WTC11 (cell line): ENCODE results near the gene SPSB4. TPM values are rescaled to one million over a fixed set of nuclear protein-coding genes. Genes with fewer than 3 reads are reported as not detected.
A peak's percentile ranks its signal among the peaks of the same experiment; 100 is the strongest.

Experiments
- ATAC-seq: fragments of 200-7000 bp; cut with Tn5 transposase; 2 replicates; pipeline ENCODE4 v1.10.0; 2021; ENCODE audit warnings: mild to moderate bottlenecking, moderate library complexity
- CTCF ChIA-PET: fragments of 300-600 bp; sonication (Branson Sonifier 250); formaldehyde crosslinking; loops from one replicate; lab custom pipeline; 2021; ENCODE audit warnings: antibody characterized with exemption; lab: Charles Lee
- POLR2A ChIA-PET: fragments of 350-600 bp; sonication (Branson Sonifier 250); formaldehyde crosslinking; loops from one replicate; lab custom pipeline; 2021; ENCODE audit warnings: antibody characterized with exemption; lab: Charles Lee
- DNase-seq: peaks from one replicate; pipeline ENCODE4 v3.0.0; 2021; ENCODE audit warnings: low spot score
- H3K27ac Mint-ChIP-seq: 2 replicates; pipeline ENCODE4 v1.8.0; 2021; ENCODE audit warnings: mixed read lengths
- H3K27me3 Mint-ChIP-seq: 2 replicates; pipeline ENCODE4 v1.8.0; 2021; ENCODE audit warnings: low read depth, mild to moderate bottlenecking, moderate library complexity, mixed read lengths
- H3K36me3 Mint-ChIP-seq: 2 replicates; pipeline ENCODE4 v1.8.0; 2021; ENCODE audit warnings: mixed read lengths
- H3K4me1 Mint-ChIP-seq: 2 replicates; pipeline ENCODE4 v1.8.0; 2022; ENCODE audit warnings: mixed read lengths
- H3K4me3 Mint-ChIP-seq: 2 replicates; pipeline ENCODE4 v1.8.0; 2021; ENCODE audit warnings: mild to moderate bottlenecking, moderate library complexity, mixed read lengths
- H3K9me3 Mint-ChIP-seq: 2 replicates; pipeline ENCODE4 v1.8.0; 2021; ENCODE audit warnings: mixed read lengths
- AR ChIP-seq: fragments of 250-450 bp; sonication (Bioruptor Pico); IDR thresholded peaks from 2 replicates; pipeline ENCODE4 v1.9.0; 2021; ENCODE audit warnings: mild to moderate bottlenecking
- ATF2 ChIP-seq: sonication (generic); formaldehyde crosslinking; IDR thresholded peaks from 2 replicates; pipeline ENCODE4 v1.8.1; 2022; ENCODE audit warnings: low read depth, missing genetic modification reagents, borderline replicate concordance
- CBFB ChIP-seq: sonication (generic); formaldehyde crosslinking; IDR thresholded peaks from 2 replicates; pipeline ENCODE4 v1.8.1; 2022; ENCODE audit warnings: mild to moderate bottlenecking, low read depth, missing genetic modification reagents
- EMX1 ChIP-seq: fragments of 250-450 bp; sonication (Bioruptor Pico); IDR thresholded peaks from 2 replicates; pipeline ENCODE4 v1.8.0; 2021; ENCODE audit warnings: mild to moderate bottlenecking
- FOXP1 ChIP-seq: sonication (generic); formaldehyde crosslinking; IDR thresholded peaks from 2 replicates; pipeline ENCODE4 v1.8.0; 2022; ENCODE audit warnings: missing genetic modification reagents, mild to moderate bottlenecking, moderate library complexity, borderline replicate concordance
- IRF2 ChIP-seq: sonication (generic); formaldehyde crosslinking; IDR thresholded peaks from 2 replicates; pipeline ENCODE4 v1.8.0; 2022; ENCODE audit warnings: low read depth, missing genetic modification reagents, borderline replicate concordance
- MXD4 ChIP-seq: fragments of 250-450 bp; sonication (Bioruptor Pico); IDR thresholded peaks from 2 replicates; pipeline ENCODE4 v1.8.0; 2021; ENCODE audit warnings: mild to moderate bottlenecking, moderate library complexity, borderline replicate concordance
- MYBL2 ChIP-seq: sonication (generic); formaldehyde crosslinking; IDR thresholded peaks from 2 replicates; pipeline ENCODE4 v1.8.1; 2023; ENCODE audit warnings: mild to moderate bottlenecking, moderate library complexity, missing genetic modification reagents
- NR1H2 ChIP-seq: sonication (generic); formaldehyde crosslinking; IDR thresholded peaks from 2 replicates; pipeline ENCODE4 v1.9.0; 2021; ENCODE audit warnings: mild to moderate bottlenecking, moderate library complexity, missing genetic modification reagents
- PRRX2 ChIP-seq: fragments of 250-450 bp; sonication (Bioruptor Pico); IDR thresholded peaks from 2 replicates; pipeline ENCODE4 v1.8.0; 2021; ENCODE audit warnings: mild to moderate bottlenecking
- TCF7 ChIP-seq: sonication (generic); formaldehyde crosslinking; IDR thresholded peaks from 2 replicates; pipeline ENCODE4 v1.8.0; 2022; ENCODE audit warnings: mild to moderate bottlenecking, low read depth, missing genetic modification reagents, moderate library complexity
- ZBTB21 ChIP-seq: sonication (generic); formaldehyde crosslinking; IDR thresholded peaks from 2 replicates; pipeline ENCODE4 v1.8.1; 2023; ENCODE audit warnings: mild to moderate bottlenecking, missing genetic modification reagents, borderline replicate concordance
- ZNF121 ChIP-seq: sonication (generic); formaldehyde crosslinking; IDR thresholded peaks from 2 replicates; pipeline ENCODE4 v1.8.0; 2023; ENCODE audit warnings: missing genetic modification reagents
- ZNF425 ChIP-seq: fragments of 250-450 bp; sonication (Bioruptor Pico); conservative IDR thresholded peaks from 2 replicates; pipeline ENCODE4 v1.9.0; 2021; ENCODE audit warnings: mild to moderate bottlenecking
- total RNA-seq: library from RNA; stranded (reverse); gene quantifications from 3 replicates; pipeline ENCODE4 v1.2.3, GENCODE V29; 2021
- TF ChIP-seq, protein P1 (sequence below): sonication (generic); formaldehyde crosslinking; IDR thresholded peaks from 2 replicates; pipeline ENCODE4 v1.8.1; 2022; ENCODE audit warnings: missing genetic modification reagents, borderline replicate concordance
- TF ChIP-seq, protein P2 (sequence below): sonication (generic); formaldehyde crosslinking; IDR thresholded peaks from 2 replicates; pipeline ENCODE4 v1.8.1; 2023; ENCODE audit warnings: mild to moderate bottlenecking, missing genetic modification reagents
- TF ChIP-seq, protein P3 (sequence below): sonication (generic); formaldehyde crosslinking; IDR thresholded peaks from 2 replicates; pipeline ENCODE4 v1.8.0; 2022; ENCODE audit warnings: mild to moderate bottlenecking, missing genetic modification reagents
- TF ChIP-seq, protein P4 (sequence below): fragments of 250-450 bp; sonication (Bioruptor Pico); IDR thresholded peaks from 2 replicates; pipeline ENCODE4 v1.8.0; 2021; ENCODE audit warnings: mild to moderate bottlenecking

The SPSB4 gene
- total RNA-seq, 1 experiment from 2014 or later: 19.7 TPM

- TF ChIP-seq, protein P1, sequence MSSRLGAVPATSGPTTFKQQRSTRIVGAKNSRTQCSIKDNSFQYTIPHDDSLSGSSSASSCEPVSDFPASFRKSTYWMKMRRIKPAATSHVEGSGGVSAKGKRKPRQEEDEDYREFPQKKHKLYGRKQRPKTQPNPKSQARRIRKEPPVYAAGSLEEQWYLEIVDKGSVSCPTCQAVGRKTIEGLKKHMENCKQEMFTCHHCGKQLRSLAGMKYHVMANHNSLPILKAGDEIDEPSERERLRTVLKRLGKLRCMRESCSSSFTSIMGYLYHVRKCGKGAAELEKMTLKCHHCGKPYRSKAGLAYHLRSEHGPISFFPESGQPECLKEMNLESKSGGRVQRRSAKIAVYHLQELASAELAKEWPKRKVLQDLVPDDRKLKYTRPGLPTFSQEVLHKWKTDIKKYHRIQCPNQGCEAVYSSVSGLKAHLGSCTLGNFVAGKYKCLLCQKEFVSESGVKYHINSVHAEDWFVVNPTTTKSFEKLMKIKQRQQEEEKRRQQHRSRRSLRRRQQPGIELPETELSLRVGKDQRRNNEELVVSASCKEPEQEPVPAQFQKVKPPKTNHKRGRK (CRISPR knock-in tag): no peak
- no peak for TF ChIP-seq CBFB
- TF ChIP-seq ATF2 (CRISPR knock-in tag): no peak
- TF ChIP-seq TCF7 (CRISPR knock-in tag): no peak
- no peak for TF ChIP-seq IRF2 (CRISPR knock-in tag)
- TF ChIP-seq ZNF121: no peak
- no peak for TF ChIP-seq ZBTB21
Measured at GRCh38 chr3:141076036-141076773, 25.1 kb downstream of the SPSB4 start (continued).

DNA sequence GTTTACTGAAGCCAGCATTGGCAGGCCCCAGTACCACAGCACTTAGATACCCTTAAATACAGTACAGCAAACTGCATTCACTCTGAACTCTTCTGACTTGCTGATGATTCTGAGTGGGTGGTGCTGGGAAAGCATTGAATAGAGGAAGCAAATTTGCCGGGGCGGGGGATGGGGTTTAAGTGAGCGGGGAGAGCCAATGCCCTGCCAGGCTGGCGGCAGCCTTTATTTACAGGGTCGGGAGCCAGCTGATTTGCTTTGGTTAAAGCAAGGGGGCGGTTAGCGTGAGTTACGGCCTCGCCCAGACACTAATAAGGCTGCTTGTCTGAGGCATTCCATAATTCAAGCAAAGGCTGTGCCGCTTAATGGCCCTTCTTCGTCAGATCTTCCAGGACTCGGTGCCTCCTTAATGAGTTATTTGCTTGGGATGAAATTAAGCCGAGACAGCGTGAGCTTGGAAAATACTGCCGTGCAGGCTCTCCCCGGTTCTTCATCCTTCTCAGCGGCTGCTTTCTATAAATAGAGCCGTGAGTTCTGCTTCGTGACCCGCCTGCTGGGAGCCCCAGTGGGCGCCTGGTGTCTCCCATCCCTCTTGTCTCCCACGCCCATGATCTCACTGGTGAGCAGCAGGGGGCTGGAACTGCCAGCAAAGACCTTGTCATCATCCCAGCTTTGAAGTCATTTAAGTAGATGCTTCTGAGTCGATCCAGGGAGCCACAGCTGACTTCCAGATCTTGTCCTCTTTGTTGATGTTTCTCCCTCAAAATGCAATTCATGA lies 25.8 kb downstream of the SPSB4 start:
- ChIA-PET CTCF (interaction anchor here (1.3 to 8.4 kb wide), 4 partner anchors 26 to 81 kb away, joined by 3 to 114 read pairs (median 15); partner anchors contain the start of gene SPSB4), POLR2A (interaction anchor here (2.4 kb wide), 1 partner anchor 26 kb away, joined by 9 read pairs; the partner anchor contains the start of gene SPSB4)
- Mint-ChIP-seq H3K4me3 (0 out of 2 replicates have a peak overlapping the region, but pooled peaks have one; percentile 6), H3K9me3 (no peaks in the 10 kb centered on the region), H3K27ac (peak overlapping the region; percentile 89), H3K27me3 (peaks cover 1% of the 10 kb centered on the region; the same call in 1 of the 2 replicates), H3K36me3 (no peaks in the 10 kb centered on the region), H3K4me1 (peaks cover 95% of the 10 kb centered on the region)
- ATAC-seq (peak; percentile 9), DNase-seq (peak; percentile 45)
- TF ChIP-seq PRRX2 (CRISPR knock-in tag): no peak
- no peak for TF ChIP-seq FOXP1 (CRISPR knock-in tag)
- no peak for TF ChIP-seq MXD4 (CRISPR knock-in tag)
- TF ChIP-seq, protein P2, sequence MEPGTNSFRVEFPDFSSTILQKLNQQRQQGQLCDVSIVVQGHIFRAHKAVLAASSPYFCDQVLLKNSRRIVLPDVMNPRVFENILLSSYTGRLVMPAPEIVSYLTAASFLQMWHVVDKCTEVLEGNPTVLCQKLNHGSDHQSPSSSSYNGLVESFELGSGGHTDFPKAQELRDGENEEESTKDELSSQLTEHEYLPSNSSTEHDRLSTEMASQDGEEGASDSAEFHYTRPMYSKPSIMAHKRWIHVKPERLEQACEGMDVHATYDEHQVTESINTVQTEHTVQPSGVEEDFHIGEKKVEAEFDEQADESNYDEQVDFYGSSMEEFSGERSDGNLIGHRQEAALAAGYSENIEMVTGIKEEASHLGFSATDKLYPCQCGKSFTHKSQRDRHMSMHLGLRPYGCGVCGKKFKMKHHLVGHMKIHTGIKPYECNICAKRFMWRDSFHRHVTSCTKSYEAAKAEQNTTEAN (CRISPR knock-in tag): no peak
- TF ChIP-seq, protein P3, sequence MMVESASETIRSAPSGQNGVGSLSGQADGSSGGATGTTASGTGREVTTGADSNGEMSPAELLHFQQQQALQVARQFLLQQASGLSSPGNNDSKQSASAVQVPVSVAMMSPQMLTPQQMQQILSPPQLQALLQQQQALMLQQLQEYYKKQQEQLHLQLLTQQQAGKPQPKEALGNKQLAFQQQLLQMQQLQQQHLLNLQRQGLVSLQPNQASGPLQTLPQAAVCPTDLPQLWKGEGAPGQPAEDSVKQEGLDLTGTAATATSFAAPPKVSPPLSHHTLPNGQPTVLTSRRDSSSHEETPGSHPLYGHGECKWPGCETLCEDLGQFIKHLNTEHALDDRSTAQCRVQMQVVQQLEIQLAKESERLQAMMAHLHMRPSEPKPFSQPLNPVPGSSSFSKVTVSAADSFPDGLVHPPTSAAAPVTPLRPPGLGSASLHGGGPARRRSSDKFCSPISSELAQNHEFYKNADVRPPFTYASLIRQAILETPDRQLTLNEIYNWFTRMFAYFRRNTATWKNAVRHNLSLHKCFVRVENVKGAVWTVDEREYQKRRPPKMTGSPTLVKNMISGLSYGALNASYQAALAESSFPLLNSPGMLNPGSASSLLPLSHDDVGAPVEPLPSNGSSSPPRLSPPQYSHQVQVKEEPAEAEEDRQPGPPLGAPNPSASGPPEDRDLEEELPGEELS: no peak
- no peak for TF ChIP-seq NR1H2
- no peak for TF ChIP-seq TCF7 (CRISPR knock-in tag)
- TF ChIP-seq MYBL2 (CRISPR knock-in tag): no peak
- TF ChIP-seq, protein P4, sequence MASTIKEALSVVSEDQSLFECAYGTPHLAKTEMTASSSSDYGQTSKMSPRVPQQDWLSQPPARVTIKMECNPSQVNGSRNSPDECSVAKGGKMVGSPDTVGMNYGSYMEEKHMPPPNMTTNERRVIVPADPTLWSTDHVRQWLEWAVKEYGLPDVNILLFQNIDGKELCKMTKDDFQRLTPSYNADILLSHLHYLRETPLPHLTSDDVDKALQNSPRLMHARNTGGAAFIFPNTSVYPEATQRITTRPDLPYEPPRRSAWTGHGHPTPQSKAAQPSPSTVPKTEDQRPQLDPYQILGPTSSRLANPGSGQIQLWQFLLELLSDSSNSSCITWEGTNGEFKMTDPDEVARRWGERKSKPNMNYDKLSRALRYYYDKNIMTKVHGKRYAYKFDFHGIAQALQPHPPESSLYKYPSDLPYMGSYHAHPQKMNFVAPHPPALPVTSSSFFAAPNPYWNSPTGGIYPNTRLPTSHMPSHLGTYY: no peak
- TF ChIP-seq AR (CRISPR knock-in tag): no peak
- no peak for TF ChIP-seq EMX1 (CRISPR knock-in tag)
- no peak for TF ChIP-seq ZNF425 (CRISPR knock-in tag)
